ENCODE measurements around the gene ARRDC2. TPM values are rescaled to one million over a fixed set of nuclear protein-coding genes. Genes with fewer than 3 reads are reported as not detected.

ARRDC2 gene
- total and polyA plus RNA-seq, 2 of the 13 experiments (the other 11 are each of a cell fraction or from before 2014, with no cell fraction given): 2.1 to 3.4 TPM

DNA sequence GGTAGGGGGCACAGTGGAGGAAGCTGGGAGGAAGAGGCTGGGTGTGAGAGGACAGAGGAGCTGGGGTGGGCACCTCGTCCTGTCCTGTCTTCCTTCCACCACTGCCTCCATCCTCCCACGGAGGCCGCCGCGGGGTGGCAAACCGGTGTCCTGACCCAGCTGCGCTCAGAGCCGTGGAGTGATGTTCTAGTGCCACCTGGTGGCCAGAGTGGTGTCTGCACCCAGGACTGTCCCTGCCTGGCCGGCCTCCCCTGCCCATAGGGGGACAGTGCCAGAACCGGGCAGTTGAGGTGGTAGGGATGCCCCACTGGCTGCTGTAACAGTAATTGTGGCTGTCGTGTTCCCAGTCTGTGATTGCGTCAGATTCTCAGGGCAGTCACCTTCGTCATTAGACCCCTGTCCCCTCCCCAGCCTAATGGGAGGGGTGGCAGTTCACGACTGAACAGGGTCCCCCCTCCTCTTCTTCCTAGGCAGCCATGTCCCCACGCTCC is 11.1 kb upstream of the ARRDC2 start (continued):
- TF ChIP-seq, protein P1, sequence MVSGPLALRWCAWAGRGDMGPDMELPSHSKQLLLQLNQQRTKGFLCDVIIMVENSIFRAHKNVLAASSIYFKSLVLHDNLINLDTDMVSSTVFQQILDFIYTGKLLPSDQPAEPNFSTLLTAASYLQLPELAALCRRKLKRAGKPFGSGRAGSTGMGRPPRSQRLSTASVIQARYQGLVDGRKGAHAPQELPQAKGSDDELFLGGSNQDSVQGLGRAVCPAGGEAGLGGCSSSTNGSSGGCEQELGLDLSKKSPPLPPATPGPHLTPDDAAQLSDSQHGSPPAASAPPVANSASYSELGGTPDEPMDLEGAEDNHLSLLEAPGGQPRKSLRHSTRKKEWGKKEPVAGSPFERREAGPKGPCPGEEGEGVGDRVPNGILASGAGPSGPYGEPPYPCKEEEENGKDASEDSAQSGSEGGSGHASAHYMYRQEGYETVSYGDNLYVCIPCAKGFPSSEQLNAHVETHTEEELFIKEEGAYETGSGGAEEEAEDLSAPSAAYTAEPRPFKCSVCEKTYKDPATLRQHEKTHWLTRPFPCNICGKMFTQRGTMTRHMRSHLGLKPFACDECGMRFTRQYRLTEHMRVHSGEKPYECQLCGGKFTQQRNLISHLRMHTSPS (CRISPR knock-in tag; IDR thresholded peaks at IDR 0.05; ENCODE audit: low read depth): peak; percentile 39; the same call in 1 of the 2 replicates
- TF ChIP-seq GABPB1 (CRISPR knock-in tag; IDR thresholded peaks at IDR 0.05) (peak; percentile 44; the same call in 1 of the 2 replicates), MXI1 (IDR thresholded peaks at IDR 0.05; ENCODE audit: borderline replicate concordance, low read depth, low read length) (0 out of 3 replicates have a peak, but pooled peaks have one; percentile 34), ZNF121 (CRISPR knock-in tag; IDR thresholded peaks at IDR 0.05) (0 out of 2 replicates have a peak, but pooled peaks have one; percentile 35), GATAD2A (CRISPR knock-in tag; IDR thresholded peaks at IDR 0.05) (peak; percentile 36; the same call in 1 of the 2 replicates), KDM3A (CRISPR knock-in tag; IDR thresholded peaks at IDR 0.05; ENCODE audit: low read depth) (no peak; the same call in 1 of the 2 replicates), CEBPB (IDR thresholded peaks at IDR 0.05; ENCODE audit: borderline replicate concordance, low read depth, low read length) (peak; percentile 51; the same call in 1 of the 2 replicates), DPF2 (CRISPR knock-in tag; IDR thresholded peaks at IDR 0.05; ENCODE audit: borderline replicate concordance, low read depth) (0 out of 2 replicates have a peak, but pooled peaks have one; percentile 18), KDM2A (CRISPR knock-in tag; IDR thresholded peaks at IDR 0.05; ENCODE audit: borderline replicate concordance, low read depth) (peak; percentile 78; the same call in 1 of the 2 replicates), HNF4G (IDR thresholded peaks at IDR 0.05; ENCODE audit: borderline replicate concordance, low read depth, low read length) (no peak), HNF4G (CRISPR knock-in tag; IDR thresholded peaks at IDR 0.05; ENCODE audit: borderline replicate concordance, low read depth) (0 out of 2 replicates have a peak, but pooled peaks have one; percentile 41), ZNF567 (CRISPR knock-in tag; IDR thresholded peaks at IDR 0.05; ENCODE audit: borderline replicate concordance) (0 out of 2 replicates have a peak, but pooled peaks have one; percentile 25), ZFX (CRISPR knock-in tag; IDR thresholded peaks at IDR 0.05; ENCODE audit: low read depth) (peak; percentile 44), IRF2 (CRISPR knock-in tag; IDR thresholded peaks at IDR 0.05) (peak; percentile 66; the same call in 1 of the 2 replicates), NONO (IDR thresholded peaks at IDR 0.05) (no peak), NONO (CRISPR knock-in tag; conservative IDR thresholded peaks at IDR 0.05) (peak; percentile 61; the same call in 1 of the 2 replicates), ZNF629 (CRISPR knock-in tag; conservative IDR thresholded peaks at IDR 0.05) (no peak)
- TF ChIP-seq, protein P2, sequence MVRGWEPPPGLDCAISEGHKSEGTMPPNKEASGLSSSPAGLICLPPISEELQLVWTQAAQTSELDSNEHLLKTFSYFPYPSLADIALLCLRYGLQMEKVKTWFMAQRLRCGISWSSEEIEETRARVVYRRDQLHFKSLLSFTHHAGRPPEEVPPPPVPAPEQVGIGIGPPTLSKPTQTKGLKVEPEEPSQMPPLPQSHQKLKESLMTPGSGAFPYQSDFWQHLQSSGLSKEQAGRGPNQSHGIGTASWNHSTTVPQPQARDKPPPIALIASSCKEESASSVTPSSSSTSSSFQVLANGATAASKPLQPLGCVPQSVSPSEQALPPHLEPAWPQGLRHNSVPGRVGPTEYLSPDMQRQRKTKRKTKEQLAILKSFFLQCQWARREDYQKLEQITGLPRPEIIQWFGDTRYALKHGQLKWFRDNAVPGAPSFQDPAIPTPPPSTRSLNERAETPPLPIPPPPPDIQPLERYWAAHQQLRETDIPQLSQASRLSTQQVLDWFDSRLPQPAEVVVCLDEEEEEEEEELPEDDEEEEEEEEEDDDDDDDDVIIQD (CRISPR knock-in tag; IDR thresholded peaks at IDR 0.05; ENCODE audit: low read depth): peak; percentile 31; the same call in 1 of the 2 replicates
- TF ChIP-seq, protein P3, sequence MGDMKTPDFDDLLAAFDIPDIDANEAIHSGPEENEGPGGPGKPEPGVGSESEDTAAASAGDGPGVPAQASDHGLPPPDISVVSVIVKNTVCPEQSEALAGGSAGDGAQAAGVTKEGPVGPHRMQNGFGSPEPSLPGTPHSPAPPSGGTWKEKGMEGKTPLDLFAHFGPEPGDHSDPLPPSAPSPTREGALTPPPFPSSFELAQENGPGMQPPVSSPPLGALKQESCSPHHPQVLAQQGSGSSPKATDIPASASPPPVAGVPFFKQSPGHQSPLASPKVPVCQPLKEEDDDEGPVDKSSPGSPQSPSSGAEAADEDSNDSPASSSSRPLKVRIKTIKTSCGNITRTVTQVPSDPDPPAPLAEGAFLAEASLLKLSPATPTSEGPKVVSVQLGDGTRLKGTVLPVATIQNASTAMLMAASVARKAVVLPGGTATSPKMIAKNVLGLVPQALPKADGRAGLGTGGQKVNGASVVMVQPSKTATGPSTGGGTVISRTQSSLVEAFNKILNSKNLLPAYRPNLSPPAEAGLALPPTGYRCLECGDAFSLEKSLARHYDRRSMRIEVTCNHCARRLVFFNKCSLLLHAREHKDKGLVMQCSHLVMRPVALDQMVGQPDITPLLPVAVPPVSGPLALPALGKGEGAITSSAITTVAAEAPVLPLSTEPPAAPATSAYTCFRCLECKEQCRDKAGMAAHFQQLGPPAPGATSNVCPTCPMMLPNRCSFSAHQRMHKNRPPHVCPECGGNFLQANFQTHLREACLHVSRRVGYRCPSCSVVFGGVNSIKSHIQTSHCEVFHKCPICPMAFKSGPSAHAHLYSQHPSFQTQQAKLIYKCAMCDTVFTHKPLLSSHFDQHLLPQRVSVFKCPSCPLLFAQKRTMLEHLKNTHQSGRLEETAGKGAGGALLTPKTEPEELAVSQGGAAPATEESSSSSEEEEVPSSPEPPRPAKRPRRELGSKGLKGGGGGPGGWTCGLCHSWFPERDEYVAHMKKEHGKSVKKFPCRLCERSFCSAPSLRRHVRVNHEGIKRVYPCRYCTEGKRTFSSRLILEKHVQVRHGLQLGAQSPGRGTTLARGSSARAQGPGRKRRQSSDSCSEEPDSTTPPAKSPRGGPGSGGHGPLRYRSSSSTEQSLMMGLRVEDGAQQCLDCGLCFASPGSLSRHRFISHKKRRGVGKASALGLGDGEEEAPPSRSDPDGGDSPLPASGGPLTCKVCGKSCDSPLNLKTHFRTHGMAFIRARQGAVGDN (CRISPR knock-in tag; IDR thresholded peaks at IDR 0.05): peak; percentile 53
- TF ChIP-seq, protein P4, sequence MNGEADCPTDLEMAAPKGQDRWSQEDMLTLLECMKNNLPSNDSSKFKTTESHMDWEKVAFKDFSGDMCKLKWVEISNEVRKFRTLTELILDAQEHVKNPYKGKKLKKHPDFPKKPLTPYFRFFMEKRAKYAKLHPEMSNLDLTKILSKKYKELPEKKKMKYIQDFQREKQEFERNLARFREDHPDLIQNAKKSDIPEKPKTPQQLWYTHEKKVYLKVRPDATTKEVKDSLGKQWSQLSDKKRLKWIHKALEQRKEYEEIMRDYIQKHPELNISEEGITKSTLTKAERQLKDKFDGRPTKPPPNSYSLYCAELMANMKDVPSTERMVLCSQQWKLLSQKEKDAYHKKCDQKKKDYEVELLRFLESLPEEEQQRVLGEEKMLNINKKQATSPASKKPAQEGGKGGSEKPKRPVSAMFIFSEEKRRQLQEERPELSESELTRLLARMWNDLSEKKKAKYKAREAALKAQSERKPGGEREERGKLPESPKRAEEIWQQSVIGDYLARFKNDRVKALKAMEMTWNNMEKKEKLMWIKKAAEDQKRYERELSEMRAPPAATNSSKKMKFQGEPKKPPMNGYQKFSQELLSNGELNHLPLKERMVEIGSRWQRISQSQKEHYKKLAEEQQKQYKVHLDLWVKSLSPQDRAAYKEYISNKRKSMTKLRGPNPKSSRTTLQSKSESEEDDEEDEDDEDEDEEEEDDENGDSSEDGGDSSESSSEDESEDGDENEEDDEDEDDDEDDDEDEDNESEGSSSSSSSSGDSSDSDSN (CRISPR knock-in tag; IDR thresholded peaks at IDR 0.05): peak; percentile 23; the same call in 1 of the 2 replicates
